Limb (tissue), 2 donors: Measurements from ENCODE around the gene PRPF4.

Experiments
- DNase-seq, 2 donors: peaks; one replicate each; pipeline ENCODE4 v3.0.0-alpha.2; 2016; ENCODE audit errors: extremely low spot score in 2 of 2

PRPF4 gene

DNA sequence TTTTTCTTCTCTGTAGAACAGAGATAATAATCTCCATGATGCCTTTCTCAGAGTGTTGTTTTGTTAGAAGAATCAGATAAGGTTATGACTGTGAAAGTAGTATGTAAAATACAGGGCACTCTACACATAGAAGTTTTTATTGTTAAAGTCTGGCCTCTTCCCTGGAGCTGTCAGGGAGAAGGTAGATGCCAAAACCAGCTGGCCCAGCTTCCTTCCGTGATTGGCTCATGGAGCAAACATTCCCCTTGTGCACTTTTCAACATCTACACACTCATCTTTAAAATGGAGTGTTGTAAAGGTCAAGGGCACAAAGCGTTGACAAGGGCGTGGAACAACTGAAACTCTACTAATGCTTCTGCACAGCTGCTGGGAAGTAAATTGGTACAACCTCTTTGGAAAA is 35.1 kb downstream of the PRPF4 start:
- no peak for DNase-seq

DNA sequence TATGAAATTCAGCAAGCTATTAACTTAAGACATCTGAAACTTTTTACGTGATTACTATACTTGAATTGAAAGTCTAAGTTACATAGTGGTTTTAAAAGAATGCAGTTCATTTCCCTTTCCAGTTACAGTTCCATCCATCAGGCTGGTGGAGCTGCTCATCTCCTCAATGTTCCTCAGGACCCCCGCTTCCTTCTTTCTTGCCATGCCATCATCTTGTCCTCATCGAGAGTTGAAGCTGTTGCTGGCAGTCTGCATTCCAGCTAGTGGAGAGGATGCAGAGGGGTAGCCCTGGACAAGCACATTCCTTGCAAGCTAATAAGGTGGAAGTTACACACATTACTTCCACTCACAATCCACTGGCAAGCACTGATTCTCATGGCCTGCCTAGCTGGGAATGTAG is 36.5 kb downstream of the PRPF4 start:
- DNase-seq, result no peak

- no peak for DNase-seq
These were observed 37.8 kb downstream of the PRPF4 start for GRCh38 chr9:113313261-113313660.

DNA sequence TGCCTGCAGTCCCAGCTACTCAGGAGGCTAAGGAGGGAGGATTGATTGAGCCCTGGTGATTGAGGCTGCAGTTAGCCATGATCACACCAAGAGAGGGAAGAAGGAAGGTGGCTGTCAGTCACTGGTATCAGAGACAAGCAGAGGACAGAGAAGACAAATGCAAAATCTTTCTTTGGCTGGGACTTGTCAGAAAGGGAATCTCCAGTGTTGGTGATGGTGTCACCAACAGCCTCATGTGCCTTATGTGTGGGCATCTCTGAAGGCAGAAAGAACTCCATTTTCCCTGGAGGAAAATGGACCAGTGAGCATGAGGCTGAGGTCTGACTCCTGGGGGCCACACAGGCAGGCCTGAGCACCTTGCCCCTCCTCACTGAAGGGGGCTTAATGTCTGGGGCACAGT is 39.8 kb downstream of the PRPF4 start:
- DNase-seq, result no peak

GRCh38 chr9:113316030-113316429 is 40.6 kb downstream of the PRPF4 start:
- no peak for DNase-seq

- DNase-seq, result no peak
These were observed 42.3 kb downstream of the PRPF4 start for GRCh38 chr9:113317777-113318176.

GRCh38 chr9:113319054-113319453 is 43.6 kb downstream of the PRPF4 start:
- no peak for DNase-seq

DNA sequence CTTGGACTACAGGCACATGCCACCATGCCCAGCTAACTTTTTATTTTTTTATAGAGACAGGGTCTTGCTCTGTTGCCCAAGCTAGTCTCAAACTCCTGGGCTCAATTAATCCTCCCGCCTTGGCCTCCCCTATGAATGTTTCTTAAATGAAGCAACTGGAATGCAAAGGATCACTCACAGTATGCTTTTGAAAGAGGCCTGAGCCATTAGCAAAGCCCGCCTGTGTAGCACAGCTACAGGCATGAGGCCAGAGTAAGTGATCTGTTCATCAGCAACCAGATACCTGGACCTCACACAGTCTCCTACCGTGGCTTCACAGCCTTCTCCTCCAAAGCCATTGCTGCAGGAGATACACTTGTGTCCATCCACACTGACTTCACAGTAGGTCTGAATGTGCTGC is 44.6 kb downstream of the PRPF4 start:
- no peak for DNase-seq

DNA sequence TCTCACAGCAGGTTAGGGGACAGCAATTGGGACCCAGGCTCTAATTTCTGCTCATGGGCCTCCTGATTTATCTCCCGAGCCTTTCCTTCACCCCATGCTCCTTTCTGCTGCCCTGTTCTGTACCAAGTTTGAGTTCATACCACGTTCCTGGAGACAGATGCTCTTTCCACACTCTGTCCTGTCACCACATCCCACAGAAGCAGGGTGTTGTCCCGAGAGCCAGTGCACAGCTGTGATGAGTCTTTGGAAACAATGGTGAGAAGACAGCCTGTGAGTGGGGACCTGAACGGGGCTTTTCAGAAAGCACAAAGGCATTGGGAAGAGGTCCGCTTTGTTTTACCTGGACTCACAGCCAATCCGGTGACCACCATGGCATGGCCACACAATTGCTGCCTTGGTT is 47.2 kb downstream of the PRPF4 start:
- DNase-seq, result no peak

- DNase-seq, result no peak
These were observed 50.8 kb downstream of the PRPF4 start for GRCh38 chr9:113326230-113326629.

GRCh38 chr9:113328045-113328782 is 52.8 kb downstream of the PRPF4 start:
- no peak for DNase-seq

DNA sequence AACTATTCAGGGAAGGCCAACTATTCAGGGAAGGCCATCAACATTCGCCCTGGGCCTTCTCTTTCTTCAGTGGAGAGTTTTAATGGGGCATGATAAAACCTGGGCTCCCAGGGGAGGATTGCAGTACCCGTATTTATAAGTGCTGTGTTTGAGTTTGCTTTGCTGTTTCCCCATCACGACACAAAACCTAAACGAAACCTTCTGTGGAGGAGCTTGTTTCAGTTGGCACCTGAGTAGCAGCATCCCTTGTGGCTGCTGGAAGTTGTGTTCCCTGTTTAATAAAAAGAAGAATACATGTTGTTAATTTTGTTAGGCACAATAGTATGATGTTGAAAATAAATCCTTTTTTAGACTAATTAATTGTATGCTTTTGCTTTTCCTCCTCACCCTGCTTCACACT is 56.3 kb downstream of the PRPF4 start:
- no peak for DNase-seq

DNA sequence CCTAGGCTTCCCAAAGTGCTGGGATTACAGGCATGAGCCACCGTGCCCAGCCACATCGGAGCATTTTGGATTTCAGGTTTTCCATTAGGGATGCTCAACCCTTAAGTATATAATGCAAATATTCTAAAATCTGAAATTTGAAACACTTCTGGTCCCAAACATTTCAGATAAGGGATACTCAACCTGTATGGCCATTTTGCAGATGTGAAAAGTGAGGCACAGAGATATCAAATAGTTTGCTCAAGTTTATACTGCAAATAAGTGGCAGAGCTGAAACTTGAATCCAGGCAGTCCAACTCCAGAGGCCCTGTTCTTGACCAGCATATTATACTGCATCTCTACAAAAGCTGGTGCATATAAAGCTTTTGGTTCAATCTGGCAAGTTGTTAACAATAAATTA is 62.3 kb downstream of the PRPF4 start:
- DNase-seq, result no peak

GRCh38 chr9:113340011-113340699 is 64.7 kb downstream of the PRPF4 start, which contains the start of gene WDR31:
WDR31 (minus strand) TSS chr9:113340275; CDS start chr9:113332022, 8,253 bp downstream.
- DNase-seq, result peak; percentile 86 to 93

GRCh38 chr9:113341712-113342410 is 66.4 kb downstream of the PRPF4 start:
- no peak for DNase-seq
